Measurements from ENCODE around the gene TTLL11.

GRCh38 chr9:122128007-122128968, 35.2 kb upstream of the TTLL11 start:
- no peak for TF ChIP-seq RAD21 (IDR thresholded peaks at IDR 0.05; ENCODE audit: low read depth)
- no peak for TF ChIP-seq USF1 (IDR thresholded peaks at IDR 0.05)
- TF ChIP-seq REST (IDR thresholded peaks at IDR 0.05; ENCODE audit: low read depth): no peak
- no peak for TF ChIP-seq MAX (IDR thresholded peaks at IDR 0.05)
- no peak for TF ChIP-seq EP300 (IDR thresholded peaks at IDR 0.05; ENCODE audit: borderline replicate concordance)
- TF ChIP-seq ZBTB7A (IDR thresholded peaks at IDR 0.05; ENCODE audit: low read depth): no peak
- TF ChIP-seq NFIC (IDR thresholded peaks at IDR 0.05): no peak
- TF ChIP-seq FOXM1 (IDR thresholded peaks at IDR 0.05; ENCODE audit: borderline replicate concordance, low read depth): no peak
- TF ChIP-seq TCF12 (IDR thresholded peaks at IDR 0.05; ENCODE audit: low read depth): no peak
- no peak for TF ChIP-seq TAF1 (IDR thresholded peaks at IDR 0.05; ENCODE audit: low read depth)
- no peak for TF ChIP-seq CEBPB (IDR thresholded peaks at IDR 0.05)

All from Ishikawa (cell line).